SK-N-SH treated with all-trans-retinoic acid at 6 μM for 48 hours (cell line): ENCODE results near the gene ZNF219.

Experiments
- ATAC-seq: fragments of 200-7000 bp; cut with Tn5 transposase; 3 replicates; pipeline ENCODE4 v1.9.1; 2020; ENCODE audit warnings: mild to moderate bottlenecking, moderate library complexity
- ARNTL ChIP-seq: fragments of 450-650 bp; formaldehyde crosslinking; IDR thresholded peaks from 2 replicates; pipeline ENCODE4 v1.5.0; 2020; ENCODE audit warnings: low read depth, mild to moderate bottlenecking, moderate library complexity, borderline replicate concordance
- BACH2 ChIP-seq: fragments of 250-450 bp; sonication (Bioruptor Pico); IDR thresholded peaks from 2 replicates; pipeline ENCODE4 v1.9.0; 2021; ENCODE audit warnings: mild to moderate bottlenecking, borderline replicate concordance
- CREB5 ChIP-seq: fragments of 250-450 bp; sonication (Bioruptor Pico); IDR thresholded peaks from 2 replicates; pipeline ENCODE4 v1.5.1; 2020; ENCODE audit warnings: low read depth, mild to moderate bottlenecking, moderate library complexity
- CSDC2 ChIP-seq: fragments of 250-450 bp; sonication (Bioruptor Pico); IDR thresholded peaks from 2 replicates; pipeline ENCODE4 v1.5.0; 2020; ENCODE audit warnings: mild to moderate bottlenecking, moderate library complexity
- GLIS3 ChIP-seq: fragments of 250-450 bp; sonication (Bioruptor Pico); IDR thresholded peaks from 2 replicates; pipeline ENCODE4 v1.5.0; 2020; ENCODE audit warnings: mild to moderate bottlenecking, moderate library complexity
- ISL1 ChIP-seq: fragments of 250-450 bp; sonication (Bioruptor Pico); IDR thresholded peaks from 2 replicates; pipeline ENCODE4 v2.1.2; 2022; ENCODE audit warnings: mild to moderate bottlenecking, moderate library complexity
- OSR1 ChIP-seq: fragments of 250-450 bp; sonication (Bioruptor Pico); IDR thresholded peaks from 2 replicates; pipeline ENCODE4 v1.8.0; 2022; ENCODE audit warnings: moderate library complexity, mild to moderate bottlenecking, inconsistent platforms
- PATZ1 ChIP-seq: fragments of 250-450 bp; sonication (Bioruptor Pico); IDR thresholded peaks from 2 replicates; pipeline ENCODE4 v1.8.0; 2020; ENCODE audit warnings: mild to moderate bottlenecking, moderate library complexity, borderline replicate concordance
- POU6F1 ChIP-seq: fragments of 250-450 bp; sonication (Bioruptor Pico); IDR thresholded peaks from 2 replicates; pipeline ENCODE4 v1.8.0; 2021; ENCODE audit warnings: low read depth, mild to moderate bottlenecking, moderate library complexity, borderline replicate concordance
- PPARA ChIP-seq: fragments of 250-450 bp; sonication (Bioruptor Pico); IDR thresholded peaks from 2 replicates; pipeline ENCODE4 v1.5.0; 2020; ENCODE audit warnings: mild to moderate bottlenecking, borderline replicate concordance
- RARB ChIP-seq: fragments of 250-450 bp; sonication (Bioruptor Pico); IDR thresholded peaks from 2 replicates; pipeline ENCODE4 v1.8.0; 2021; ENCODE audit warnings: mild to moderate bottlenecking, moderate library complexity
- SNAI2 ChIP-seq: fragments of 250-450 bp; sonication (Bioruptor Pico); IDR thresholded peaks from 2 replicates; pipeline ENCODE4 v1.5.0; 2020; ENCODE audit warnings: mild to moderate bottlenecking, moderate library complexity
- TCF4 ChIP-seq: fragments of 250-450 bp; sonication (Bioruptor Pico); IDR thresholded peaks from 2 replicates; pipeline ENCODE4 v1.8.0; 2021; ENCODE audit warnings: mild to moderate bottlenecking, moderate library complexity, borderline replicate concordance
- TOX ChIP-seq: fragments of 250-450 bp; sonication (Bioruptor Pico); IDR thresholded peaks from 2 replicates; pipeline ENCODE4 v1.8.0; 2021; ENCODE audit warnings: mild to moderate bottlenecking, moderate library complexity, borderline replicate concordance
- ZC3H10 ChIP-seq: fragments of 250-450 bp; sonication (Bioruptor Pico); IDR thresholded peaks from 2 replicates; pipeline ENCODE4 v1.5.1; 2021; ENCODE audit warnings: mild to moderate bottlenecking, moderate library complexity
- ZFP3 ChIP-seq: fragments of 250-450 bp; sonication (Bioruptor Pico); IDR thresholded peaks from 2 replicates; pipeline ENCODE4 v1.5.0; 2020; ENCODE audit warnings: mild to moderate bottlenecking, moderate library complexity
- ZFP30 ChIP-seq: fragments of 450-650 bp; formaldehyde crosslinking; IDR thresholded peaks from 2 replicates; pipeline ENCODE4 v1.5.0; 2022; ENCODE audit warnings: mild to moderate bottlenecking, moderate library complexity
- ZNF565 ChIP-seq: fragments of 450-650 bp; formaldehyde crosslinking; conservative IDR thresholded peaks from 2 replicates; pipeline ENCODE4 v1.5.0; 2020; ENCODE audit warnings: low read depth, mild to moderate bottlenecking, moderate library complexity
- ZNF70 ChIP-seq: fragments of 450-650 bp; formaldehyde crosslinking; IDR thresholded peaks from 2 replicates; pipeline ENCODE4 v1.5.0; 2020; ENCODE audit warnings: mild to moderate bottlenecking, moderate library complexity
- ZNF8 ChIP-seq: fragments of 450-650 bp; formaldehyde crosslinking; IDR thresholded peaks from 2 replicates; pipeline ENCODE4 v1.5.0; 2020; ENCODE audit warnings: mild to moderate bottlenecking, moderate library complexity
- TF ChIP-seq, protein P1 (sequence below): fragments of 250-450 bp; sonication (Bioruptor Pico); IDR thresholded peaks from 2 replicates; pipeline ENCODE4 v1.5.1; 2021; ENCODE audit warnings: mild to moderate bottlenecking, moderate library complexity
- TF ChIP-seq, protein P2 (sequence below): fragments of 250-450 bp; sonication (Bioruptor Pico); IDR thresholded peaks from 2 replicates; pipeline ENCODE4 v1.5.0; 2020; ENCODE audit warnings: mild to moderate bottlenecking, moderate library complexity

The ZNF219 gene

DNA sequence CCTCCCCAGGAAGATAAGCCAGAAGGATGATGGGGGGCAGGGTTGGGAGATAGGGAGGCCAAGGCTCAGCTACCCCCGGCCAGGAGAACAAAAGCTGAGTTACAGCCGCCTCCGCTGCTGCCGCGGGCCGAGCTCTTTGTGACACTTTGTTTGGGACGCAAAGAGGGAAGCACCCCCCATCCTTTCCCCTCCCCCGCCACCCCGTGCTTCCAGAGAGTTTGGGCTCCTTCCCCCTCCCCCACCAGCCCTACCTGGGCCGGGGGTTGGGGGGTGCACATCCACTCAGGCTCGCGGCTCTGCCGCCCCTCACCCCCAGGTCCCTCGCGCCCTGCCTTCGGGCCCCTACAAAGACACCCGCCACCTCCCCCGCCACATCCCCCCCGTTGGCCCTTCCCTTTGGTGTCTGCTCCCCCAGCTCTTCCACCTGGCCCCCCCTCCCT, 799 bp downstream of the ZNF219 start:
- no peak for TF ChIP-seq OSR1 (CRISPR knock-in tag)
- no peak for TF ChIP-seq ZNF565
- TF ChIP-seq ZC3H10: no peak
- TF ChIP-seq ZNF70 (CRISPR knock-in tag): no peak
- TF ChIP-seq BACH2: no peak
- TF ChIP-seq SNAI2 (CRISPR knock-in tag): no peak
- TF ChIP-seq ZNF8 (CRISPR knock-in tag): no peak
- TF ChIP-seq POU6F1 (CRISPR knock-in tag): no peak
- no peak for TF ChIP-seq CREB5
- no peak for TF ChIP-seq PPARA (CRISPR knock-in tag)
- no peak for TF ChIP-seq RARB (CRISPR knock-in tag)
- TF ChIP-seq TOX: no peak
- no peak for TF ChIP-seq CSDC2
- no peak for TF ChIP-seq PATZ1 (CRISPR knock-in tag)
- no peak for TF ChIP-seq ZFP3 (CRISPR knock-in tag)
- no peak for TF ChIP-seq ISL1 (CRISPR knock-in tag)
- TF ChIP-seq GLIS3 (CRISPR knock-in tag): no peak
- TF ChIP-seq, all 23 proteins: peak for 0
- ATAC-seq: no peak

GRCh38 chr14:21096978-21097635, 1.3 kb downstream of the ZNF219 start:
- TF ChIP-seq POU6F1 (CRISPR knock-in tag): no peak
- TF ChIP-seq RARB (CRISPR knock-in tag): no peak
- no peak for TF ChIP-seq BACH2
- no peak for TF ChIP-seq TOX
- TF ChIP-seq ZNF70 (CRISPR knock-in tag): no peak
- no peak for TF ChIP-seq ZNF8 (CRISPR knock-in tag)
- no peak for TF ChIP-seq CSDC2
- TF ChIP-seq ZFP30 (CRISPR knock-in tag): no peak
- TF ChIP-seq PATZ1 (CRISPR knock-in tag): no peak
- TF ChIP-seq TCF4 (CRISPR knock-in tag): no peak
- TF ChIP-seq GLIS3 (CRISPR knock-in tag): no peak
- no peak for TF ChIP-seq ZFP3 (CRISPR knock-in tag)
- no peak for TF ChIP-seq OSR1 (CRISPR knock-in tag)
- TF ChIP-seq ARNTL (CRISPR knock-in tag): no peak
- no peak for TF ChIP-seq CREB5
- no peak for TF ChIP-seq SNAI2 (CRISPR knock-in tag)
- TF ChIP-seq, protein P1, sequence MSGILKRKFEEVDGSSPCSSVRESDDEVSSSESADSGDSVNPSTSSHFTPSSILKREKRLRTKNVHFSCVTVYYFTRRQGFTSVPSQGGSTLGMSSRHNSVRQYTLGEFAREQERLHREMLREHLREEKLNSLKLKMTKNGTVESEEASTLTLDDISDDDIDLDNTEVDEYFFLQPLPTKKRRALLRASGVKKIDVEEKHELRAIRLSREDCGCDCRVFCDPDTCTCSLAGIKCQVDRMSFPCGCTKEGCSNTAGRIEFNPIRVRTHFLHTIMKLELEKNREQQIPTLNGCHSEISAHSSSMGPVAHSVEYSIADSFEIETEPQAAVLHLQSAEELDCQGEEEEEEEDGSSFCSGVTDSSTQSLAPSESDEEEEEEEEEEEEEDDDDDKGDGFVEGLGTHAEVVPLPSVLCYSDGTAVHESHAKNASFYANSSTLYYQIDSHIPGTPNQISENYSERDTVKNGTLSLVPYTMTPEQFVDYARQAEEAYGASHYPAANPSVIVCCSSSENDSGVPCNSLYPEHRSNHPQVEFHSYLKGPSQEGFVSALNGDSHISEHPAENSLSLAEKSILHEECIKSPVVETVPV: no peak
- TF ChIP-seq ZNF565: no peak
- no peak for TF ChIP-seq ZC3H10
- TF ChIP-seq, protein P2, sequence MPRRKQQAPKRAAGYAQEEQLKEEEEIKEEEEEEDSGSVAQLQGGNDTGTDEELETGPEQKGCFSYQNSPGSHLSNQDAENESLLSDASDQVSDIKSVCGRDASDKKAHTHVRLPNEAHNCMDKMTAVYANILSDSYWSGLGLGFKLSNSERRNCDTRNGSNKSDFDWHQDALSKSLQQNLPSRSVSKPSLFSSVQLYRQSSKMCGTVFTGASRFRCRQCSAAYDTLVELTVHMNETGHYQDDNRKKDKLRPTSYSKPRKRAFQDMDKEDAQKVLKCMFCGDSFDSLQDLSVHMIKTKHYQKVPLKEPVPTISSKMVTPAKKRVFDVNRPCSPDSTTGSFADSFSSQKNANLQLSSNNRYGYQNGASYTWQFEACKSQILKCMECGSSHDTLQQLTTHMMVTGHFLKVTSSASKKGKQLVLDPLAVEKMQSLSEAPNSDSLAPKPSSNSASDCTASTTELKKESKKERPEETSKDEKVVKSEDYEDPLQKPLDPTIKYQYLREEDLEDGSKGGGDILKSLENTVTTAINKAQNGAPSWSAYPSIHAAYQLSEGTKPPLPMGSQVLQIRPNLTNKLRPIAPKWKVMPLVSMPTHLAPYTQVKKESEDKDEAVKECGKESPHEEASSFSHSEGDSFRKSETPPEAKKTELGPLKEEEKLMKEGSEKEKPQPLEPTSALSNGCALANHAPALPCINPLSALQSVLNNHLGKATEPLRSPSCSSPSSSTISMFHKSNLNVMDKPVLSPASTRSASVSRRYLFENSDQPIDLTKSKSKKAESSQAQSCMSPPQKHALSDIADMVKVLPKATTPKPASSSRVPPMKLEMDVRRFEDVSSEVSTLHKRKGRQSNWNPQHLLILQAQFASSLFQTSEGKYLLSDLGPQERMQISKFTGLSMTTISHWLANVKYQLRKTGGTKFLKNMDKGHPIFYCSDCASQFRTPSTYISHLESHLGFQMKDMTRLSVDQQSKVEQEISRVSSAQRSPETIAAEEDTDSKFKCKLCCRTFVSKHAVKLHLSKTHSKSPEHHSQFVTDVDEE (CRISPR knock-in tag): no peak
- peak; percentile 1; the same call in 1 of the 3 replicates for ATAC-seq
